ENCODE measurements around the gene ZNF804B.

- no peak for TF ChIP-seq CTCF (conservative IDR thresholded peaks at IDR 0.05)
- no peak for TF ChIP-seq EZH2 (IDR thresholded peaks at IDR 0.05; ENCODE audit: low read depth)
These were observed 332.1 kb downstream of the ZNF804B start for GRCh38 chr7:89091550-89091949.
